ENCODE measurements around the gene RASGEF1B. TPM values are rescaled to one million over a fixed set of nuclear protein-coding genes. Genes with fewer than 3 reads are reported as not detected.

RASGEF1B gene
- total and polyA plus RNA-seq, 2 of the 4 experiments (the other 2 are of a cell fraction), result 0.09 to 0.36 TPM

DNA sequence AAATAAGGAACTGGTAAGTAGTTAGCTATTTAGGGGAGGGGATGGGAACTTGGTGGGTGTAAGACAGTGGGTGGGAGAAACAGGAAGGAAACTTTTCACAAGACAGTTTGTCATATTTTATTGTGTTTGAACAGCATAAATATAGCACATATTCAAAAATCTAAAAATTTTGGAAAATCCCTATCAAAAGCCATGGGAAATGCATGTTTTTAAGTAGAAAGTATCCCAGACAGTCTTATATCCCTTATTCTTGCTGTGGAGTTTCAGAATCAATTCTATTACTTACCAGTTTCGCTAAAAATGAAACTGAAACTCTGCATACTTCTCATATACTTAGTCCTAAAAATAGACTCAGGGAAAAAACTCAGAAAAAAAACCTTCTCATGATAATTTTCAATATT, 22.3 kb upstream of the RASGEF1B start:
- no peak overlapping the region for H2BK5ac ChIP-seq (ENCODE audit: low read depth, low read length, poor library complexity, severe bottlenecking)
- no peaks in the 10 kb centered on the region for H4K20me1 ChIP-seq (ENCODE audit: insufficient read depth, low read length)
- in situ Hi-C loops (cut with MboI; ENCODE audit: low sequenced_read_pairs) (no loop called here), dilution Hi-C loops (cut with HindIII; ENCODE audit: low sequenced_read_pairs, unreplicated experiment) (no loop called here), intact Hi-C loops (cut with micrococcal nuclease) (no loop called here)
- H3K14ac ChIP-seq (replicated peaks; ENCODE audit: low read depth, low read length), result no peak overlapping the region
- no peak overlapping the region for H2AFZ ChIP-seq (replicated peaks; ENCODE audit: low read length, poor library complexity)
- H3K9me1 ChIP-seq (ENCODE audit: insufficient read depth, low read length), result no peaks in the 10 kb centered on the region
- H3K36me3 ChIP-seq (ENCODE audit: control insufficient read depth, insufficient read depth, low read length), result no peaks in the 10 kb centered on the region
- H4K91ac ChIP-seq (ENCODE audit: insufficient read depth, low read depth, low read length), result no peak overlapping the region
- H3K4me2 ChIP-seq (ENCODE audit: low read depth, low read length), result no peak overlapping the region; the same call in 1 of the 2 replicates
- TF ChIP-seq RFX5 (IDR thresholded peaks at IDR 0.05; ENCODE audit: low read depth, low read length) (no peak), MXI1 (IDR thresholded peaks at IDR 0.05; ENCODE audit: borderline replicate concordance, low read depth, low read length) (no peak), CTCF (conservative IDR thresholded peaks at IDR 0.05; ENCODE audit: low read depth, low read length) (no peak), CEBPB (IDR thresholded peaks at IDR 0.05; ENCODE audit: low read depth, low read length) (no peak), BHLHE40 (IDR thresholded peaks at IDR 0.05; ENCODE audit: low read depth, low read length) (no peak)
- DNase-seq (no peak), ATAC-seq (ENCODE audit: low read depth) (no peak)
- no peak overlapping the region for H2AK5ac ChIP-seq (ENCODE audit: low read depth, low read length)
- H3K27me3 ChIP-seq (ENCODE audit: control insufficient read depth, insufficient read depth, low read length), result peaks cover 2% of the 10 kb centered on the region; the same call in 1 of the 2 replicates
- H3K79me1 ChIP-seq (ENCODE audit: low read depth in 1 of 2, low read length in 2 of 2), result no peaks in the 10 kb centered on the region
- no peak overlapping the region for H2BK15ac ChIP-seq (ENCODE audit: low read depth, low read length)
- H3K9me3 ChIP-seq (ENCODE audit: control insufficient read depth, insufficient read depth, low read length), result no peaks in the 10 kb centered on the region
- H3K56ac ChIP-seq (ENCODE audit: extremely low read depth, insufficient read depth, low read length), result no peak overlapping the region
- H2AK9ac ChIP-seq (replicated peaks; ENCODE audit: low read depth, low read length, poor library complexity), result no peak overlapping the region
- no peak overlapping the region for H4K8ac ChIP-seq (ENCODE audit: low read depth in 2 of 2, low read length in 2 of 2)
- no peak overlapping the region for H3K4me3 ChIP-seq (ENCODE audit: insufficient read depth, low read depth, low read length)
- ChIA-PET POLR2A (ENCODE audit: unreplicated experiment) (no interaction called here), CTCF (no interaction called here)
- no peaks in the 10 kb centered on the region for H3K4me1 ChIP-seq (ENCODE audit: control insufficient read depth, insufficient read depth, low read length)
- no peak overlapping the region for H3K27ac ChIP-seq (ENCODE audit: insufficient read depth, low read length)
- no CpG with 5 or more reads among the region's 1 CpG for WGBS, 2 experiments (ENCODE audit: extremely low coverage in 2 of 2, insufficient read length in 1 of 2)
- H3K23ac ChIP-seq (ENCODE audit: low read depth, low read length), result no peak overlapping the region
- no peak overlapping the region for H3K18ac ChIP-seq (ENCODE audit: low read depth, low read length)
- no TSS peak for BruUV-seq (replicated peaks)
- H2BK120ac ChIP-seq (ENCODE audit: low read depth, low read length), result no peak overlapping the region
- no peak overlapping the region for H3K4ac ChIP-seq (ENCODE audit: low read depth, low read length)
- H3K9ac ChIP-seq (ENCODE audit: low read depth, low read length), result no peak overlapping the region
- H2BK20ac ChIP-seq (ENCODE audit: low read depth, low read length), result no peak overlapping the region
- no peak overlapping the region for H4K5ac ChIP-seq (ENCODE audit: low read depth, low read length)

Data from IMR-90 (cell line).